Measurements from ENCODE around the gene HTR4. TPM values are rescaled to one million over a fixed set of nuclear protein-coding genes. Genes with fewer than 3 reads are reported as not detected.

Gene HTR4
- total RNA-seq, 1 experiment from 2014 or later: not detected

GRCh38 chr5:148626986-148627385 lies 27.3 kb downstream of the HTR4 start:
- CTCF ChIA-PET: no interaction called here
- H3K9me3 ChIP-seq (ENCODE audit: control insufficient read depth in 1 of 2, insufficient read depth in 1 of 2, low read depth in 1 of 2, low read length in 2 of 2): no peaks in the 10 kb centered on the region
- no peak overlapping the region for H3K4me2 ChIP-seq (ENCODE audit: low read length)
- H3K79me2 ChIP-seq (ENCODE audit: insufficient read depth, low read length): no peaks in the 10 kb centered on the region
- DNase-seq (ENCODE audit: low read depth, low spot score): no peak
- H2AFZ ChIP-seq (ENCODE audit: low read depth, low read length, poor library complexity, severe bottlenecking): no peak overlapping the region
- POLR2A ChIA-PET: no interaction called here
- ATAC-seq: no peak
- H3K9me2 ChIP-seq (ENCODE audit: insufficient read depth): no peaks in the 10 kb centered on the region
- H3K4me3 ChIP-seq (replicated peaks in 1 of 2; ENCODE audit: low read depth in 1 of 2, low read length in 2 of 2): no peak overlapping the region
- RAD21 ChIA-PET (ENCODE audit: low non-redundant PET in 1 of 2, low total read pairs in 2 of 2, uncharacterized antibody in 2 of 2, unreplicated experiment in 2 of 2): no interaction called here
- H4K20me1 ChIP-seq (ENCODE audit: insufficient read depth): no peaks in the 10 kb centered on the region
- BruUV-seq (replicated peaks): no TSS peak
- H3K36me3 ChIP-seq (ENCODE audit: control insufficient read depth in 1 of 2, insufficient read depth in 2 of 2, low read length in 2 of 2): no peaks in the 10 kb centered on the region
- peaks cover 10 to 29% of the 10 kb centered on the region in 2 experiments for H3K4me1 ChIP-seq (ENCODE audit: control insufficient read depth in 1 of 2, insufficient read depth in 2 of 2, low read length in 2 of 2)
- intact Hi-C loops (cut with micrococcal nuclease): no loop called here
- no peak for TF ChIP-seq ELF1 (IDR thresholded peaks at IDR 0.05; ENCODE audit: borderline replicate concordance, low read depth)
- no peaks in the 10 kb centered on the region for H3K27me3 ChIP-seq (ENCODE audit: insufficient read depth, low read length)
- no peak overlapping the region for H3K27ac ChIP-seq (ENCODE audit: low read depth, low read length)
- H3K9ac ChIP-seq (ENCODE audit: low read length): no peak overlapping the region

DNA sequence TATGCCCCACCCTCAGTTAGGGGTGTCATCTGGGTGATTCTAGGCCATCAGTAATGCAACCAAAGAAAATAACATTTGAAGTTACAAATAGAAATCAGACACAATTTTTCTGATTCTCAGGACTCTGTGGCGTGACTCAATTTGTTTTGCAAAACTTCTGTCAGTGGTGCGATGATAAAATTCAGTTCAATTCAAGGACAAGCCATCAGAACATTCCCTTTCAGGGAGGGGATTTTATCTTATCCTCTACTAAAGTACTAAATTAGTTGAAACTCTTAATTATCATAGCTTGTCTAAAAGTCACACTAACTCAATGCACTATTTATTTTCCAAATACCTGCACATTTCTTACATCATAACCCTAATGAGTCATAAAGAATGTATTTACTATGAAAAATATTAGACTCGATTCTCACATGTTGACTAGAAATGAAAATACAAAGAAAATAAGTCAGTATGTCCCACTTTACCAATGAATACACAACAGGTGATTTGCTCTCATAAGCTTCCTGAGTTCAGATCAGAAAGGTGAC lies 28.2 kb downstream of the HTR4 start:
- no peaks in the 10 kb centered on the region for H3K9me2 ChIP-seq (ENCODE audit: insufficient read depth)
- no peak for ATAC-seq
- H4K20me1 ChIP-seq (ENCODE audit: insufficient read depth): no peaks in the 10 kb centered on the region
- TF ChIP-seq POLR2AphosphoS5 (IDR thresholded peaks at IDR 0.05; ENCODE audit: low read depth, low read length): no peak
- no peak for TF ChIP-seq EGR1 (IDR thresholded peaks at IDR 0.05; ENCODE audit: low read depth)
- TF ChIP-seq, protein P1, sequence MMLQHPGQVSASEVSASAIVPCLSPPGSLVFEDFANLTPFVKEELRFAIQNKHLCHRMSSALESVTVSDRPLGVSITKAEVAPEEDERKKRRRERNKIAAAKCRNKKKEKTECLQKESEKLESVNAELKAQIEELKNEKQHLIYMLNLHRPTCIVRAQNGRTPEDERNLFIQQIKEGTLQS (IDR thresholded peaks at IDR 0.05): no peak
- no peak for TF ChIP-seq ZNF274 (IDR thresholded peaks at IDR 0.05; ENCODE audit: low read depth, low read length)
- TF ChIP-seq, protein P2, sequence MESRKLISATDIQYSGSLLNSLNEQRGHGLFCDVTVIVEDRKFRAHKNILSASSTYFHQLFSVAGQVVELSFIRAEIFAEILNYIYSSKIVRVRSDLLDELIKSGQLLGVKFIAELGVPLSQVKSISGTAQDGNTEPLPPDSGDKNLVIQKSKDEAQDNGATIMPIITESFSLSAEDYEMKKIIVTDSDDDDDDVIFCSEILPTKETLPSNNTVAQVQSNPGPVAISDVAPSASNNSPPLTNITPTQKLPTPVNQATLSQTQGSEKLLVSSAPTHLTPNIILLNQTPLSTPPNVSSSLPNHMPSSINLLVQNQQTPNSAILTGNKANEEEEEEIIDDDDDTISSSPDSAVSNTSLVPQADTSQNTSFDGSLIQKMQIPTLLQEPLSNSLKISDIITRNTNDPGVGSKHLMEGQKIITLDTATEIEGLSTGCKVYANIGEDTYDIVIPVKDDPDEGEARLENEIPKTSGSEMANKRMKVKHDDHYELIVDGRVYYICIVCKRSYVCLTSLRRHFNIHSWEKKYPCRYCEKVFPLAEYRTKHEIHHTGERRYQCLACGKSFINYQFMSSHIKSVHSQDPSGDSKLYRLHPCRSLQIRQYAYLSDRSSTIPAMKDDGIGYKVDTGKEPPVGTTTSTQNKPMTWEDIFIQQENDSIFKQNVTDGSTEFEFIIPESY (IDR thresholded peaks at IDR 0.05; ENCODE audit: extremely low read depth, insufficient replicate concordance, low read length): no peak
- TF ChIP-seq ELF1 (IDR thresholded peaks at IDR 0.05; ENCODE audit: borderline replicate concordance, low read depth): no peak
- TF ChIP-seq SRF (IDR thresholded peaks at IDR 0.05; ENCODE audit: low read depth): no peak
- TF ChIP-seq TCF7L2 (IDR thresholded peaks at IDR 0.05; ENCODE audit: borderline replicate concordance, extremely low read depth, insufficient read depth, insufficient read length): no peak
- TF ChIP-seq POLR2A (IDR thresholded peaks at IDR 0.05; ENCODE audit: borderline replicate concordance, extremely low read depth, insufficient read depth, insufficient read length): no peak
- DNase-seq (ENCODE audit: low read depth, low spot score): no peak
- H2AFZ ChIP-seq (ENCODE audit: low read depth, low read length, poor library complexity, severe bottlenecking): no peak overlapping the region
- H3K27ac ChIP-seq (ENCODE audit: low read depth, low read length): no peak overlapping the region
- H3K79me2 ChIP-seq (ENCODE audit: insufficient read depth, low read length): no peaks in the 10 kb centered on the region
- no peaks in the 10 kb centered on the region for H3K36me3 ChIP-seq (ENCODE audit: control insufficient read depth in 1 of 2, insufficient read depth in 2 of 2, low read length in 2 of 2)
- no TSS peak for BruUV-seq (replicated peaks)
- no peak overlapping the region for H3K4me3 ChIP-seq (replicated peaks in 1 of 2; ENCODE audit: low read depth in 1 of 2, low read length in 2 of 2)
- CTCF ChIA-PET: no interaction called here
- intact Hi-C loops (cut with micrococcal nuclease): no loop called here
- peaks cover 10 to 29% of the 10 kb centered on the region in 2 experiments for H3K4me1 ChIP-seq (ENCODE audit: control insufficient read depth in 1 of 2, insufficient read depth in 2 of 2, low read length in 2 of 2)
- no peaks in the 10 kb centered on the region for H3K9me3 ChIP-seq (ENCODE audit: control insufficient read depth in 1 of 2, insufficient read depth in 1 of 2, low read depth in 1 of 2, low read length in 2 of 2)
- POLR2A ChIA-PET: no interaction called here
- no peak overlapping the region for H3K4me2 ChIP-seq (ENCODE audit: low read length)
- no peak overlapping the region for H3K9ac ChIP-seq (ENCODE audit: low read length)
- RAD21 ChIA-PET (ENCODE audit: low non-redundant PET in 1 of 2, low total read pairs in 2 of 2, uncharacterized antibody in 2 of 2, unreplicated experiment in 2 of 2): no interaction called here
- no peaks in the 10 kb centered on the region for H3K27me3 ChIP-seq (ENCODE audit: insufficient read depth, low read length)
